ENCODE data around the gene GUF1. TPM values are rescaled to one million over a fixed set of nuclear protein-coding genes. Genes with fewer than 3 reads are reported as not detected.

GUF1 gene
- total RNA-seq, 1 experiment from 2014 or later, result 30.5 TPM

- no peak overlapping the region for H3K9ac ChIP-seq (ENCODE audit: low read length)
- DNase-seq (ENCODE audit: low read depth, low spot score) (no peak), ATAC-seq (no peak)
- RAD21 ChIA-PET (ENCODE audit: low non-redundant PET in 1 of 2, low total read pairs in 2 of 2, uncharacterized antibody in 2 of 2, unreplicated experiment in 2 of 2), result no interaction called here
- peak in 2 of 3 experiments; percentile 3 to 22; a peak in 1 of 6 replicates for TF ChIP-seq CTCF (IDR thresholded peaks at IDR 0.05 in 2 of 3, conservative IDR thresholded peaks at IDR 0.05 in 1 of 3; ENCODE audit: borderline replicate concordance in 1 of 3, insufficient read depth in 1 of 3, low read depth in 2 of 3, low read length in 2 of 3)
- TF ChIP-seq RAD21 (IDR thresholded peaks at IDR 0.05; ENCODE audit: low read depth), result 0 out of 2 replicates have a peak, but pooled peaks have one; percentile 16
- TF ChIP-seq SIN3A (IDR thresholded peaks at IDR 0.05; ENCODE audit: low read depth), result no peak
- no TSS peak for BruUV-seq (replicated peaks)
- no peaks in the 10 kb centered on the region for H3K9me3 ChIP-seq (ENCODE audit: control insufficient read depth in 1 of 2, insufficient read depth in 1 of 2, low read depth in 1 of 2, low read length in 2 of 2)
- H3K79me2 ChIP-seq (ENCODE audit: insufficient read depth, low read length), result peaks cover 14% of the 10 kb centered on the region
- H3K4me3 ChIP-seq (replicated peaks in 1 of 2; ENCODE audit: low read depth in 1 of 2, low read length in 2 of 2), result no peak overlapping the region
- H3K9me2 ChIP-seq (ENCODE audit: insufficient read depth), result no peaks in the 10 kb centered on the region
- H3K4me2 ChIP-seq (ENCODE audit: low read length), result no peak overlapping the region
- H4K20me1 ChIP-seq (ENCODE audit: insufficient read depth), result no peaks in the 10 kb centered on the region
- H3K4me1 ChIP-seq (ENCODE audit: control insufficient read depth in 1 of 2, insufficient read depth in 2 of 2, low read length in 2 of 2), result peaks cover 0 to 8% of the 10 kb centered on the region in 2 experiments; a peak in 2 of 4 replicates
- POLR2A ChIA-PET, result no interaction called here
- no peak overlapping the region for H2AFZ ChIP-seq (ENCODE audit: low read depth, low read length, poor library complexity, severe bottlenecking)
- no peaks in the 10 kb centered on the region for H3K27me3 ChIP-seq (ENCODE audit: insufficient read depth, low read length)
- intact Hi-C loops (cut with micrococcal nuclease), result no loop called here
- no peaks in the 10 kb centered on the region for H3K36me3 ChIP-seq (ENCODE audit: control insufficient read depth in 1 of 2, insufficient read depth in 2 of 2, low read length in 2 of 2)
- CTCF ChIA-PET, result no interaction called here
- H3K27ac ChIP-seq (ENCODE audit: low read depth, low read length), result no peak overlapping the region
Measured at GRCh38 chr4:44674471-44674870, 3.7 kb upstream of the GUF1 start.

GRCh38 chr4:44675366-44675765 lies 2.9 kb upstream of the GUF1 start:
- Histone ChIP-seq H3K27me3 (ENCODE audit: insufficient read depth, low read length) (no peaks in the 10 kb centered on the region), H3K4me3 (replicated peaks in 1 of 2; ENCODE audit: low read depth in 1 of 2, low read length in 2 of 2) (no peak overlapping the region), H3K9me2 (ENCODE audit: insufficient read depth) (no peaks in the 10 kb centered on the region), H3K4me1 (ENCODE audit: control insufficient read depth in 1 of 2, insufficient read depth in 2 of 2, low read length in 2 of 2) (peaks cover 3 to 13% of the 10 kb centered on the region in 2 experiments; a peak in 3 of 4 replicates), H3K27ac (ENCODE audit: low read depth, low read length) (no peak overlapping the region), H3K9ac (ENCODE audit: low read length) (no peak overlapping the region), H3K9me3 (ENCODE audit: control insufficient read depth in 1 of 2, insufficient read depth in 1 of 2, low read depth in 1 of 2, low read length in 2 of 2) (no peaks in the 10 kb centered on the region), H2AFZ (ENCODE audit: low read depth, low read length, poor library complexity, severe bottlenecking) (no peak overlapping the region), H4K20me1 (ENCODE audit: insufficient read depth) (no peaks in the 10 kb centered on the region), H3K79me2 (ENCODE audit: insufficient read depth, low read length) (peaks cover 23% of the 10 kb centered on the region), H3K36me3 (ENCODE audit: control insufficient read depth in 1 of 2, insufficient read depth in 2 of 2, low read length in 2 of 2) (no peaks in the 10 kb centered on the region), H3K4me2 (ENCODE audit: low read length) (no peak overlapping the region)
- RAD21 ChIA-PET (ENCODE audit: low non-redundant PET in 1 of 2, low total read pairs in 2 of 2, uncharacterized antibody in 2 of 2, unreplicated experiment in 2 of 2), result no interaction called here
- POLR2A ChIA-PET, result no interaction called here
- DNase-seq (ENCODE audit: low read depth, low spot score) (no peak), ATAC-seq (no peak)
- TF ChIP-seq SP1 (IDR thresholded peaks at IDR 0.05; ENCODE audit: low read depth) (no peak), TCF7L2 (IDR thresholded peaks at IDR 0.05; ENCODE audit: borderline replicate concordance, extremely low read depth, insufficient read depth, insufficient read length) (no peak), POLR2A (IDR thresholded peaks at IDR 0.05; ENCODE audit: borderline replicate concordance, extremely low read depth, insufficient read depth, insufficient read length) (no peak), JUND (IDR thresholded peaks at IDR 0.05) (no peak), CBX3 (IDR thresholded peaks at IDR 0.05; ENCODE audit: low read depth) (no peak), FOSL1 (IDR thresholded peaks at IDR 0.05; ENCODE audit: low read depth) (no peak), SIN3A (IDR thresholded peaks at IDR 0.05; ENCODE audit: low read depth) (no peak)
- CTCF ChIA-PET, result no interaction called here
- intact Hi-C loops (cut with micrococcal nuclease), result no loop called here
- no TSS peak for BruUV-seq (replicated peaks)

All from HCT116 (cell line).